Thyroid gland (tissue), 4 donors: Measurements from ENCODE around the gene PIGZ. TPM values are rescaled to one million over a fixed set of nuclear protein-coding genes. Genes with fewer than 3 reads are reported as not detected.

ENCODE experiments used
- DNase-seq, 2 donors: peaks; one replicate each; pipeline ENCODE4 v3.0.0-alpha.2; 2019
- H3K27ac ChIP-seq, 3 donors: fragments of 200-600 bp; sonication (generic); 1 replicate in 2 of 3; 2 replicates in 1 of 3; pipeline ENCODE4 v1.5.1; 2016 to 2019; ENCODE audit warnings: mild to moderate bottlenecking in 1 of 3, moderate library complexity in 1 of 3
- H3K27me3 ChIP-seq: fragments of 200-600 bp; sonication (generic); one replicate; pipeline ENCODE4 v1.5.1; 2019
- H3K36me3 ChIP-seq, 2 donors: fragments of 200-600 bp; sonication (generic); one replicate each; pipeline ENCODE4 v1.5.1; 2016 to 2019
- H3K4me1 ChIP-seq, 2 donors: fragments of 200-600 bp; sonication (generic); one replicate each; pipeline ENCODE4 v1.5.1; 2017 to 2019
- H3K4me3 ChIP-seq, 3 donors: fragments of 200-600 bp; sonication (generic); replicated peaks in 1 of 3; 1 replicate in 2 of 3; 2 replicates in 1 of 3; pipeline ENCODE4 v1.5.1; 2016; ENCODE audit warnings: mild to moderate bottlenecking in 1 of 3
- H3K9me3 ChIP-seq: fragments of 200-600 bp; sonication (generic); one replicate; pipeline ENCODE4 v1.5.1; 2017
- CTCF ChIP-seq, 6 experiments: fragments of 200-600 bp in 3 of 6; fragments of 450-650 bp in 3 of 6; sonication (generic) in 3 of 6; IDR thresholded peaks; one replicate each; pipeline ENCODE4 v1.5.1; 2016 to 2019; ENCODE audit warnings: antibody characterized with exemption in 6 of 6, mild to moderate bottlenecking in 2 of 6, inconsistent platforms in 1 of 6, moderate library complexity in 1 of 6
- POLR2A ChIP-seq, 2 donors: fragments of 450-650 bp; IDR thresholded peaks; one replicate each; pipeline ENCODE4 v1.6.1; 2017; ENCODE audit warnings: antibody characterized with exemption in 2 of 2, mild to moderate bottlenecking in 2 of 2, moderate library complexity in 1 of 2
- WGBS, 2 donors: methylation state at CpG; one replicate each; pipeline ENCODE4 v1.1.5; 2017; 5-methylcytosine and 5-hydroxymethylcytosine counted together
- intact Hi-C: fragments of 100-400 bp; cut with DNase I; formaldehyde crosslinking; loops from one replicate; pipeline ENCODE4 v1.15.1; 2023
- total RNA-seq, 4 donors: library from RNA; depleted of rRNA; stranded (reverse); fragments of >200 nt; gene quantifications; one replicate each; pipeline ENCODE4 v1.2.3, GENCODE V29; 2016

The PIGZ gene
- total RNA-seq, 4 donors from 2014 or later = 0.46 to 9.5 (median 6.3) TPM

GRCh38 chr3:197001106-197001971 lies 32.7 kb upstream of the PIGZ start:
- no peaks in the 10 kb centered on the region for H3K9me3 ChIP-seq
- TF ChIP-seq POLR2A (IDR thresholded peaks at IDR 0.05) (no peak), CTCF (IDR thresholded peaks at IDR 0.05) (no peak)
- H3K36me3 ChIP-seq = no peaks in the 10 kb centered on the region
- DNase-seq = no peak
- WGBS, 2 donors = 96% methylated on average over 18 to 19 of the region's 20 CpGs
- intact Hi-C loops = loop anchor here (2.0 to 10.0 kb wide), 3 partner anchors 29 to 503 kb away; no protein-coding TSS in a partner anchor
- H3K27ac ChIP-seq = peak overlapping the region in 1 of 3 donors; percentile 84
- peaks cover 21 to 23% of the 10 kb centered on the region in 2 donors for H3K4me1 ChIP-seq
- no peaks in the 10 kb centered on the region for H3K27me3 ChIP-seq
- no peak overlapping the region for H3K4me3 ChIP-seq

DNA sequence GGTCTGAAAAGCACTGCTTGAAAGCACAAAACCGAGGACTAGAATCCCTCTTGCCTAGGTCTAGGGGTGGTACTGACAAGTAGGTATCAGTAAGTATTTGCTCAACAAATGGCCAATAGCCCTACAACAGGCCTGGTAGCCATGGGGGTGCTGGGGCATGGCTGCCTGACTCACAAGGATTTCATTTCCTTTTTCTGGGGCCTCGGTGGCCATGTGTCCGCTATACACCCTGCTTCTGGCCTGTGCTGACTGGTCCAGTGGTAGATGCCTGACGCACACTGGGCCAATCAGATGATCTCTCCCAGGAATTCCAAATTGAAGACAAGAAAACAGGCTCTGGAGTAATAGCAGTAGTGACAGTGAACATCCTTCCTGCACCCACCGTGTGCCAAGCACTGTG lies 31.6 kb upstream of the PIGZ start:
- peaks cover 25 to 31% of the 10 kb centered on the region in 2 donors for H3K4me1 ChIP-seq
- no peak overlapping the region for H3K27ac ChIP-seq
- no peak for TF ChIP-seq POLR2A (IDR thresholded peaks at IDR 0.05)
- no peak for TF ChIP-seq CTCF (IDR thresholded peaks at IDR 0.05)
- H3K27me3 ChIP-seq = no peaks in the 10 kb centered on the region
- no peaks in the 10 kb centered on the region for H3K9me3 ChIP-seq
- WGBS, 2 donors = 89 to 93% methylated on average over 5 of the region's 5 CpGs
- intact Hi-C loops = loop anchor here (2.0 to 10.0 kb wide), 3 partner anchors 31 to 505 kb away; no protein-coding TSS in a partner anchor
- DNase-seq = no peak
- no peaks in the 10 kb centered on the region for H3K36me3 ChIP-seq
- no peak overlapping the region for H3K4me3 ChIP-seq

- no peak for DNase-seq
- intact Hi-C loops = no loop called here
- no peak for TF ChIP-seq POLR2A (IDR thresholded peaks at IDR 0.05)
- TF ChIP-seq CTCF (IDR thresholded peaks at IDR 0.05) = no peak
Measured at GRCh38 chr3:196998966-196999760, 30.5 kb upstream of the PIGZ start.

DNA sequence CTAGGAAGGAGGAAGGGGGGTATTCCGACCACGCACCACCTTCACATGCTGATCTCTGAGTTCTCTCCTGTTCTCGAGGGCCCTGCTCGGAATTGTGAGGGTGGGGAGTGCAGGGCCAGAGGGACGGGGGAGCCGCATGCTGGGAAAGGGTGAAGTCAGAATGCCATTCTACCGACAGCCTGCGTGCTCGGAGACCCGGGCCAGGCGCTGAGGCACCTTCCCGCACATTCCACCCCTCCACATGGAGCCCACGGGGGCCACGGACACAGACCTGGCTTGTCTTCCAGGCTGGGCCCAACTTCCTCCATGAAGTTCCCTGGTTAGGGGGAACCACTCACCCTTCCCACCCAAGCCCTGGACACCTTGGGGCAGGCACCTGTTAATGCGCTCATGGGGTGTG lies 28.7 kb upstream of the PIGZ start:
- intact Hi-C loops = no loop called here
- DNase-seq = no peak
- H3K36me3 ChIP-seq = no peaks in the 10 kb centered on the region
- H3K4me3 ChIP-seq = no peak overlapping the region
- H3K27me3 ChIP-seq = no peaks in the 10 kb centered on the region
- H3K27ac ChIP-seq = peak overlapping the region in 2 of 3 donors; percentile 58 to 86
- no peaks in the 10 kb centered on the region for H3K9me3 ChIP-seq
- 82 to 87% methylated on average over 6 to 15 of the region's 15 CpGs for WGBS, 2 donors
- H3K4me1 ChIP-seq = peaks cover 17 to 22% of the 10 kb centered on the region in 2 donors
- TF ChIP-seq CTCF (IDR thresholded peaks at IDR 0.05) (no peak), POLR2A (IDR thresholded peaks at IDR 0.05) (no peak)

More at GRCh38 chr3:196998966-196999760, 30.5 kb upstream of the PIGZ start:
- WGBS, 2 donors = 91 to 92% methylated on average over 20 to 21 of the region's 21 CpGs
- Histone ChIP-seq H3K36me3 (no peaks in the 10 kb centered on the region), H3K4me1 (peaks cover 25 to 30% of the 10 kb centered on the region in 2 donors), H3K9me3 (no peaks in the 10 kb centered on the region), H3K27ac (no peak overlapping the region), H3K27me3 (no peaks in the 10 kb centered on the region), H3K4me3 (no peak overlapping the region)
